HCT116 (cell line): ENCODE measurements around the gene DPF3. TPM values are rescaled to one million over a fixed set of nuclear protein-coding genes. Genes with fewer than 3 reads are reported as not detected.
"Not testable (repeated sequence)": the region's sequence is repeated elsewhere in the genome, so short reads cannot be mapped to it uniquely, and the experiment has no call there.

ENCODE experiments used
- ATAC-seq: fragments of 200-7000 bp; cut with Tn5 transposase; 2 replicates; pipeline ENCODE4 v1.9.1; 2020; ENCODE audit warnings: mild to moderate bottlenecking, moderate library complexity
- BruUV-seq: library from RNA; stranded (reverse); fragments of 400-500 nt; replicated peaks from 2 replicates; lab custom pipeline; 2021; lab: Mats Ljungman, UMichigan
- CTCF ChIA-PET: fragments of 300-600 bp; sonication (Branson Sonifier 250); formaldehyde crosslinking; loops from one replicate; lab custom pipeline; 2021; ENCODE audit warnings: antibody characterized with exemption; lab: Charles Lee
- POLR2A ChIA-PET: fragments of 300-600, 350-600 bp; sonication (Branson Sonifier 250); formaldehyde crosslinking; loops from one replicate; lab custom pipeline; 2021; ENCODE audit warnings: antibody characterized with exemption; lab: Charles Lee
- RAD21 ChIA-PET, 2 experiments: fragments of 300-600 bp; sonication (Branson Sonifier 250); formaldehyde crosslinking; loops; one replicate each; lab custom pipeline; 2023; ENCODE audit warnings: low total read pairs in 2 of 2; ENCODE audit not compliant: uncharacterized antibody in 2 of 2, unreplicated experiment in 2 of 2, low non-redundant PET in 1 of 2; lab: Charles Lee
- DNase-seq: peaks from one replicate; pipeline ENCODE4 v3.0.0-alpha.2; 2010; ENCODE audit warnings: low read depth, low spot score
- H2AFZ ChIP-seq: fragments of 200-600 bp; shearing (Covaris generic), sonication (generic); 2 replicates; pipeline ENCODE4 v1.6.1; 2017; ENCODE audit warnings: low read depth, mixed run types, mixed read lengths, antibody characterized with exemption, low read length; ENCODE audit not compliant: poor library complexity, severe bottlenecking
- H3K27ac ChIP-seq: 2 replicates; pipeline ENCODE4 v1.5.1; 2012; ENCODE audit warnings: low read depth, low read length
- H3K27me3 ChIP-seq: fragments of 200-600 bp; sonication (generic); 2 replicates; pipeline ENCODE4 v1.6.1; 2016; ENCODE audit warnings: mixed run types, low read length, mixed read lengths; ENCODE audit not compliant: insufficient read depth
- H3K36me3 ChIP-seq, 2 experiments: fragments of 200-500 bp in 1 of 2; fragments of 200-600 bp in 1 of 2; sonication (Bioruptor generic) in 1 of 2; sonication (generic) in 1 of 2; 2 replicates each; pipeline versions ENCODE4 v1.5.1 to v1.6.1; 2014 to 2016; ENCODE audit warnings: low read length in 2 of 2, inconsistent platforms in 1 of 2, mixed read lengths in 1 of 2, mixed run types in 1 of 2; ENCODE audit not compliant: insufficient read depth in 2 of 2, control insufficient read depth in 1 of 2
- H3K4me1 ChIP-seq, 2 experiments: fragments of 200-600 bp in 1 of 2; sonication (generic) in 1 of 2; 2 replicates each; pipeline versions ENCODE4 v1.5.1 to v1.6.1; 2012 to 2017; ENCODE audit warnings: low read length in 2 of 2, inconsistent platforms in 1 of 2, mild to moderate bottlenecking in 1 of 2, mixed read lengths in 1 of 2, mixed run types in 1 of 2, moderate library complexity in 1 of 2; ENCODE audit not compliant: insufficient read depth in 2 of 2, control insufficient read depth in 1 of 2
- H3K4me2 ChIP-seq: fragments of 200-600 bp; sonication (generic); 2 replicates; pipeline ENCODE4 v1.6.1; 2017; ENCODE audit warnings: mixed run types, low read length, mixed read lengths
- H3K4me3 ChIP-seq, 2 experiments: fragments of 200-600 bp in 1 of 2; sonication (generic) in 1 of 2; replicated peaks in 1 of 2; 2 replicates each; pipeline ENCODE4 v1.5.1; 2011 to 2016; ENCODE audit warnings: low read length in 2 of 2, control low read depth in 1 of 2, low read depth in 1 of 2, mild to moderate bottlenecking in 1 of 2, mixed read lengths in 1 of 2, mixed run types in 1 of 2
- H3K79me2 ChIP-seq: fragments of 200-600 bp; sonication (generic); 2 replicates; pipeline ENCODE4 v1.6.1; 2017; ENCODE audit warnings: mild to moderate bottlenecking, mixed run types, low read length, moderate library complexity, mixed read lengths; ENCODE audit not compliant: insufficient read depth
- H3K9ac ChIP-seq: fragments of 200-600 bp; sonication (generic); 2 replicates; pipeline ENCODE4 v1.6.1; 2016; ENCODE audit warnings: low read length, mixed read lengths
- H3K9me2 ChIP-seq: fragments of 200-600 bp; sonication (generic), shearing (Covaris generic); 2 replicates; pipeline ENCODE4 v1.6.1; 2017; ENCODE audit warnings: mixed run types, mild to moderate bottlenecking, moderate library complexity; ENCODE audit not compliant: insufficient read depth
- H3K9me3 ChIP-seq, 2 experiments: fragments of 200-500 bp in 1 of 2; fragments of 200-600 bp in 1 of 2; sonication (Bioruptor generic) in 1 of 2; sonication (generic) in 1 of 2; 2 replicates each; pipeline ENCODE4 v1.6.1; 2014 to 2017; ENCODE audit warnings: low read length in 2 of 2, mixed read lengths in 2 of 2, inconsistent platforms in 1 of 2, low read depth in 1 of 2, mild to moderate bottlenecking in 1 of 2, mixed run types in 1 of 2, moderate library complexity in 1 of 2; ENCODE audit not compliant: control insufficient read depth in 1 of 2, insufficient read depth in 1 of 2
- H4K20me1 ChIP-seq: fragments of 200-600 bp; sonication (generic), shearing (Covaris generic); 2 replicates; pipeline ENCODE4 v1.6.1; 2017; ENCODE audit warnings: mixed run types, mild to moderate bottlenecking, moderate library complexity; ENCODE audit not compliant: insufficient read depth
- FOSL1 ChIP-seq: IDR thresholded peaks from 2 replicates; pipeline ENCODE4 v1.6.1; 2012; ENCODE audit warnings: low read depth
- RAD21 ChIP-seq: IDR thresholded peaks from 2 replicates; pipeline ENCODE4 v1.6.1; 2012; ENCODE audit warnings: low read depth, mild to moderate bottlenecking
- intact Hi-C: fragments of 100-400 bp; cut with micrococcal nuclease; formaldehyde crosslinking; loops from 2 replicates; pipeline ENCODE4 v1.10.0; 2022
- total RNA-seq: library from RNA; stranded (reverse); gene quantifications from one replicate; pipeline ENCODE4 v1.2.1, GENCODE V29; 2021; ENCODE audit not compliant: unreplicated experiment
- TF ChIP-seq, protein P1 (sequence below), 3 experiments: fragments of 200-600 bp in 1 of 3; sonication (generic) in 1 of 3; IDR thresholded peaks in 2 of 3; conservative IDR thresholded peaks in 1 of 3; 2 replicates each; pipeline ENCODE4 v1.5.1; 2012 to 2017; ENCODE audit warnings: low read depth in 2 of 3, low read length in 2 of 3, antibody characterized with exemption in 1 of 3, borderline replicate concordance in 1 of 3, control low read depth in 1 of 3, mild to moderate bottlenecking in 1 of 3, mixed read lengths in 1 of 3, mixed run types in 1 of 3, moderate library complexity in 1 of 3; ENCODE audit not compliant: insufficient read depth in 1 of 3

The DPF3 gene
- total RNA-seq, 1 experiment from 2014 or later = 0.27 TPM

GRCh38 chr14:72751276-72752033, 142.4 kb downstream of the DPF3 start:
- no peak for DNase-seq
- intact Hi-C loops = no loop called here
- Histone ChIP-seq H3K9ac (no peak overlapping the region), H3K4me3 (no peak overlapping the region), H3K36me3 (no peaks in the 10 kb centered on the region), H3K27me3 (no peaks in the 10 kb centered on the region), H3K9me3 (no peaks in the 10 kb centered on the region), H3K27ac (no peak overlapping the region), H3K4me2 (no peak overlapping the region), H4K20me1 (no peaks in the 10 kb centered on the region), H2AFZ (no peak overlapping the region), H3K9me2 (no peaks in the 10 kb centered on the region), H3K79me2 (no peaks in the 10 kb centered on the region), H3K4me1 (no peaks in the 10 kb centered on the region)
- ATAC-seq = no peak
- TF ChIP-seq FOSL1 (no peak), RAD21 (no peak)
- TF ChIP-seq, protein P1, sequence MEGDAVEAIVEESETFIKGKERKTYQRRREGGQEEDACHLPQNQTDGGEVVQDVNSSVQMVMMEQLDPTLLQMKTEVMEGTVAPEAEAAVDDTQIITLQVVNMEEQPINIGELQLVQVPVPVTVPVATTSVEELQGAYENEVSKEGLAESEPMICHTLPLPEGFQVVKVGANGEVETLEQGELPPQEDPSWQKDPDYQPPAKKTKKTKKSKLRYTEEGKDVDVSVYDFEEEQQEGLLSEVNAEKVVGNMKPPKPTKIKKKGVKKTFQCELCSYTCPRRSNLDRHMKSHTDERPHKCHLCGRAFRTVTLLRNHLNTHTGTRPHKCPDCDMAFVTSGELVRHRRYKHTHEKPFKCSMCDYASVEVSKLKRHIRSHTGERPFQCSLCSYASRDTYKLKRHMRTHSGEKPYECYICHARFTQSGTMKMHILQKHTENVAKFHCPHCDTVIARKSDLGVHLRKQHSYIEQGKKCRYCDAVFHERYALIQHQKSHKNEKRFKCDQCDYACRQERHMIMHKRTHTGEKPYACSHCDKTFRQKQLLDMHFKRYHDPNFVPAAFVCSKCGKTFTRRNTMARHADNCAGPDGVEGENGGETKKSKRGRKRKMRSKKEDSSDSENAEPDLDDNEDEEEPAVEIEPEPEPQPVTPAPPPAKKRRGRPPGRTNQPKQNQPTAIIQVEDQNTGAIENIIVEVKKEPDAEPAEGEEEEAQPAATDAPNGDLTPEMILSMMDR (IDR thresholded peaks at IDR 0.05 in 2 of 3, conservative IDR thresholded peaks at IDR 0.05 in 1 of 3; ENCODE audit: borderline replicate concordance in 1 of 3, insufficient read depth in 1 of 3, low read depth in 2 of 3, low read length in 2 of 3) = no peak
- BruUV-seq = no TSS peak
- POLR2A ChIA-PET = no interaction called here
- CTCF ChIA-PET = no interaction called here
- RAD21 ChIA-PET = no interaction called here

DNA sequence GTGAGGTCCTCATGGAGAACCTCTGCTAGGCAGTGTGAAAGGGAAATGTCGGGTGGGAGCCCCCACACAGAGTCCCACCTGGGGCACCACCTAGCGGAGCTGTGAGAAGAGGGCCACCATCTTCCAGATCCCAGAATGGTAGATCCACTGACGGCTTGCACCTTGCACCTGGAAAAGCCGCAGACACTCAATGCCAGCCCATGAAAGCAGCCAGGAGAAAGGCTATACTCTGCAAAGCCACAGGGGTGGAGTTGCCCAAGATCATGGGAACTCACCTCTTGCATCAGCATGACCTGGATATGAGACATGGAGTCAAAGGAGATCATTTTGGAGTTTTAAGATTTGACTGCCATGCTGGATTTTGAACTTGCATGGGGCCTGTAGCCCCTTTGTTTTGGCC, 145.0 kb downstream of the DPF3 start:
- H3K9me2 ChIP-seq, POLR2A ChIA-PET, H3K79me2 ChIP-seq, H3K36me3 ChIP-seq, intact Hi-C loops, DNase-seq, H3K9ac ChIP-seq, H2AFZ ChIP-seq, H3K9me3 ChIP-seq, H3K27ac ChIP-seq, H3K4me1 ChIP-seq, H3K27me3 ChIP-seq, BruUV-seq, RAD21 ChIA-PET, CTCF ChIA-PET, H4K20me1 ChIP-seq, ATAC-seq, H3K4me2 ChIP-seq, H3K4me3 ChIP-seq: not testable (repeated sequence)
